C1 segment of cervical spinal cord (tissue), 14 donors: ENCODE measurements around the gene COL6A2.
A peak's percentile ranks its signal among the peaks of the same experiment; 100 is the strongest.
"Not testable (repeated sequence)": the region's sequence is repeated elsewhere in the genome, so short reads cannot be mapped to it uniquely, and the experiment has no call there.

ENCODE experiments used
- DNase-seq, 14 donors: peaks; one replicate each; lab custom pipeline; 2025; lab: John Stamatoyannopoulos, UW

Gene COL6A2

GRCh38 chr21:46141767-46142581, 44.1 kb downstream of the COL6A2 start:
- DNase-seq = no peak

DNA sequence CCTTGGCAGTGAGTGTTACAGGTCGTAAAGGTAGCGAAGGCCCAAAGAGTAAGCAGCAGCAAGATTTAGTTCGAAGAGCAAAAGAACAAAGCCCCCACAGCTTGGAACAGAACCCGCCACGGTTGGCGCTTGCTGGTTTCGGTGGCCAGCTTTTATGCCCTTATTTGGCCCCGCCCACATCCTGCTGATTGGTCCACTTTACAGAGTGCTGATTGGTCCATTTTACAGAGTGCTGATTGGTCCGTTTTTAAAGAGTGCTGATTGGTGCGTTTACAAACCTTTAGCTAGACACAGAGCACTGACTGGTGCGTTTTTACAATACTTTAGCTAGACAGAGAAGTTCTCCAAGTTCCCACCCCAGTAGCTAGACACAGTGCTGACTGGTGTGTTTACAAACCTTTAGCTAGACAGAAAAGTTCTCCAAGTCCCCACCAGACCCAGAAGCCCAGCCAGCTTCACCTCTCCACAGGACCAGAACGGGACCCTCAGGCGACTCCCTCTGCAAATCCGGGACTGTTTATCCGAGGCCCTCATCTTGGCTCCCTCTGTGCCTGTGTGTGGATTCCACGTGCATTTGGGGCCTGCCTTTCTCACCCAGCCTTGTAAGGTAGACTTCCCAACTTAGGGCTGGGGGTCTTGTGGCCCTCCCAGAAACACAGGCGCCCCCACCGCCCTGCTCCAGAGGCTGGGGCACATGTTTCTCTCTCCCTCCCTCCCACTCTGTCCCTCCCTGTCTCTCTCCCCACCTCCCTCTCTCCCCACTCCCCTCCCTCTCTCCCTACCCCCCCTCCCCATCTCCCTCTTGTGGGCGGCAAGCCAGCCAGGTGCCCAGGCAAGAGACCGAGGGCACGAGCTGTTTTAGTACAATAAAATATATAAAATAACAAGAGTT, 44.9 kb downstream of the COL6A2 start:
- DNase-seq = no peak

GRCh38 chr21:46144464-46145070, 46.7 kb downstream of the COL6A2 start:
- DNase-seq = peak in 1 of 14 donors; percentile 8

DNA sequence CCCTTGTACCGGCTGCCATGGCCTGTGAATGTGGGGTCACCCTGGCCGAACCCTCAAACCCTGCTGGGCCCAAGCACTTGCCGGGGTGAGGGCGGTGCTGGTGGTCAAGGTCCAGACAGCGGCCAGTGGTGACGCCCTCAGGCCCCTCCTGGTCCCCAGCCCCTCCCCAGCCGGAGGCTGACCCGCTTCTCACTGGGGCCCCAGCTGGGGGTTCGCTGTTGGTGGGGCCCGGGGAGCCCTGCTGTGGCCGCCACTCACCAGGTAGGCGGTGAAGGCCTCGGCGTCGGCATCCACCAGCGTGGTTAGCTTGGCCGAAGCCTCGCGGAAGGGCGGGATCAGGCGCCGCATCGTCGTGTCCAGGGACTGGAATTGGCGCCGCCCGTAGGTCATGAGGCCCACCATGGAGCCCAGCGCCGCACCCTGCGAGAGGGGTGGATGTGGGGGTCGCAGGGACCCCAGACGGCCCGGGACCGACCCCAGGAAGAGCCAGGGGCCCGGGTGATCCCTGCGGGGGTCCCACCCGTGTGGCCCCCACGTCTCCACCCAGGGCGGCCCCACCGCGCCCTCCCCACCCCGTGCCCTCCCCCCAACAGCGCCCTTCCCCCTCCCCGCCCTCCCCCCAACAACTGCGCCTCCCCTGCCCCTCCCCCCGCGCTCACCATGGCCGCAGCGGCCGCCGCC, 47.4 kb downstream of the COL6A2 start:
- DNase-seq = no peak

- DNase-seq = no peak
These were observed 48.2 kb downstream of the COL6A2 start for GRCh38 chr21:46145840-46146691.

GRCh38 chr21:46146856-46147255, 48.9 kb downstream of the COL6A2 start:
- no peak for DNase-seq

DNA sequence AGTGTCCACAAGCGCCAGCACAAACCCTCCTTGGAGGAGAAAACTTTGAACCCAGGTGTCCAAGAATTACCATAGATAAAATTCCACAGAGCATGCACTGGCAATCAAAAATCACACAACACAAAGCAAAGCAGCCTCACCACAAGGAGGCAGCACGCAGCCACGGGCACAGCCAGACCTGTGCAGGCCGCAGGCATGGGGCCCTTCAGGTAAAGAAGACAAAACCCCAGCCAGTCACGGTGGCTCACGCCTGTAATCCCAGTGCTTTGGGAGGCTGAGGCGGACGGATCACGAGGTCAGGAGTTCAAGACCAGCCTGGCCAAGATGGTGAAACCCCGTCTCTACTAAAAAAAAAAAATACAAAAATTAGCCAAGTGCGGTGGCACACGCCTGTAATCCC, 49.5 kb downstream of the COL6A2 start:
- DNase-seq = not testable (repeated sequence)

- no peak for DNase-seq
These were observed 50.2 kb downstream of the COL6A2 start for GRCh38 chr21:46148106-46148505.

DNA sequence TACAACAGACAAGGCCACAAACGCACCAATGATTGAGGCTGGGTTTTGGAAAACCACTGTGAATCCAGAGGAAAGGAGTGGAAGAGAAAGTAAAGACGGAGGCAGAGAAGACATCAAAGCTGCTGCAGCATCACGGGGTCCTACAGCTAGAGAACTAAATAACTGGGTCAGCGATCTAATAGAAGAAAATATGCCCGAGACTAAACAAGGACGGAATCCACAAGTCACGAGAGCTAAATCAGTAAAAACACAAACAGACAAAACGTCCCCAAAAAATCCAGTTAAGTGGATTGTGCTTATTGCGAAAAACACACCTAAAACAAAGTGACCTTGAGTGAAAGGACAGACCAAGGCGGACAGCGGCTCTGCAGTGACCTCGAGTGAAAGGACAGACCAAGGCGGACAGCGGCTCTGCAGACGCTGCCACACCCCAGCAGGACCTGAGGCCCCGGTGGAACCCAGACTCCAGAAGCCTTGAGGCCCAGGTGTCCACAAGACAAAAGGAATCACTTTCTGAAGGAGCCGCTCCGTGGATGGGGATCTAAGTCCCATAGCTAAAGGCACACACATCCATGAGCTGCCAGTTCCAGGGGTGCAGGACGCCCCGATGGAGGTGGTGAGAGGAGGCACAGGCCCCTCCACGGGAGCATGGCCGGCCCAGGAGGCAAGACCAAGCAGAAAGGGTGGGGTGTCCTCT, 51.4 kb downstream of the COL6A2 start:
- no peak for DNase-seq

DNA sequence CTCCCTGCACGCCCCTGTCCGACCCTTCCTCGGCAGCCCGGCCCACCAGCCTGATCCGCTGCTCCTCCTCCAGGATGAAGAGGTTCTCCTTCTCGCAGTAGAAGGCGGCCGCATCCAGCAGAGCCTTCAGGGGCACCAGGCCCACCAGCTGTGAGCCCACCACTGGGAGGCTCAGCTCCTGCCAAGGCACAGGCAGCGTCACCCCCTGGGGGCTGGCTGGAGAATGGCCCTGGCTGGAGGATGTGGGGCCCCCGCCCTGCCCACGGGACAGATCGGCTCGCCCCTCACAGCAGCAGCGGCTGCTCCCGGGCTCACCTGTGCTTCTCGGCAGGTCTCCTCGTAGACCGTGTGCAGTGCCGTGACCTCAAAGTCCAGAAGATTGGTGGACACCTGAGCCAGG, 52.2 kb downstream of the COL6A2 start:
- DNase-seq = no peak

GRCh38 chr21:46150491-46151121, 52.7 kb downstream of the COL6A2 start:
- no peak for DNase-seq

- DNase-seq = no peak
These were observed 53.5 kb downstream of the COL6A2 start for GRCh38 chr21:46151261-46151988.

DNA sequence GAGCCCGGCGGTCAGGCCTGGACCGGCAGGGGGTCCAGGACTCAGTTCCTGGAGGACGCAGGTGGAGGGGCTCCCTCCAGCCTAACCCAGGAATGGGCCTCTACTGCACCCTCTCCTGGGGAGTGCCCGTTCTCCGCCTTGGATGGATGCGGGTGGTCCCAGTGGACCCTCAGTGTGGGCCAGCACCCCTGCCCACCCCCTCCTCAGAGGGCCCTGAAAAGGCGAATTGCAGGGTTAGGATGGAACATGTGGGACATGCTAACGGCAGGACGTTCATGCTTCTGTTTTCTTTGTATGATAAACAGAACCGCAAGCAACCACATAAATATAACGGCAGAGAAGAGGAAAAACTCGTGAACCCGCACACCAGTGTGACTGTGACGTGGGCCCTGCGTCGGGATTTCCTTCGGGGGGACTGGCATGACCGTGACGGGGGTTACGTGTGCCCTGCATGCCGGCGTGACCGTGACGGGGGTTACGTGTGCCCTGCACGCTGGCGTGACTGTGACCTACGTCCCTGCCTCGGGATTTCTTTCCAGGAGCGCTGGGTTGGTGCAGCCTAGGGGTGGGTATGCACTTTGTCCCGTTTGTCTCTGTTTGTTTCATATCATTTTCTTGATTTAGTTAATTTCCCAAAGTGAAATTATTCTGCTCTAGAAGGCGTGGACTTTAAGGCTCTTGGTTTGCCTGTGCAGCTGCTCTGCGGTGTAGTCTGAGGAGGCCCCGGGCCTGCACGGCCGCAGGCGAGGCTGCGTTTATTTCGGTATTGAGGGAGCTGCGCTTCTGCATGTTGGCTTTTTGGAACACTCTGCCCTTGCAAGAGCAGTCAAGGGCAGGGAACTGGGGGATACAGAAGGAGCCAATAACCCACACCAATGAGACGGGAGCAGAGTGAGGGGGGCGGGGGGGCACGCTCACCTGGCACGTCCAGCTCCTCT, 54.3 kb downstream of the COL6A2 start:
- no peak for DNase-seq

DNA sequence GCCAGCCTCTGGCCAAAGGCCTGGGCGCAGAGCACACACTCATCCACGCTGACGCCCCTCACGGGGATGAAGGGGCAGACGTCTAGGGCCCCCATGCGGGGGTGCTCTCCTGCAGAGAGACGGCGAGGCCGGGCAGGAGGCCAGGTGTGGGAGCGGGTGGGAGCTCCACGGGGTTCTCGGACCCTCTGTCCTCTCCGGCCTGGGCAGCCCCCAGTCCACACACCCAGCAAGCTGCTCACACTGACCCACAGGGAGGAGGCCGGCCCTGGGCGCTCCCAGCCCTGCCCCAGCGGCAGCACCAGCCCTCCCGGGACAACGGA, 55.0 kb downstream of the COL6A2 start:
- DNase-seq = no peak

DNA sequence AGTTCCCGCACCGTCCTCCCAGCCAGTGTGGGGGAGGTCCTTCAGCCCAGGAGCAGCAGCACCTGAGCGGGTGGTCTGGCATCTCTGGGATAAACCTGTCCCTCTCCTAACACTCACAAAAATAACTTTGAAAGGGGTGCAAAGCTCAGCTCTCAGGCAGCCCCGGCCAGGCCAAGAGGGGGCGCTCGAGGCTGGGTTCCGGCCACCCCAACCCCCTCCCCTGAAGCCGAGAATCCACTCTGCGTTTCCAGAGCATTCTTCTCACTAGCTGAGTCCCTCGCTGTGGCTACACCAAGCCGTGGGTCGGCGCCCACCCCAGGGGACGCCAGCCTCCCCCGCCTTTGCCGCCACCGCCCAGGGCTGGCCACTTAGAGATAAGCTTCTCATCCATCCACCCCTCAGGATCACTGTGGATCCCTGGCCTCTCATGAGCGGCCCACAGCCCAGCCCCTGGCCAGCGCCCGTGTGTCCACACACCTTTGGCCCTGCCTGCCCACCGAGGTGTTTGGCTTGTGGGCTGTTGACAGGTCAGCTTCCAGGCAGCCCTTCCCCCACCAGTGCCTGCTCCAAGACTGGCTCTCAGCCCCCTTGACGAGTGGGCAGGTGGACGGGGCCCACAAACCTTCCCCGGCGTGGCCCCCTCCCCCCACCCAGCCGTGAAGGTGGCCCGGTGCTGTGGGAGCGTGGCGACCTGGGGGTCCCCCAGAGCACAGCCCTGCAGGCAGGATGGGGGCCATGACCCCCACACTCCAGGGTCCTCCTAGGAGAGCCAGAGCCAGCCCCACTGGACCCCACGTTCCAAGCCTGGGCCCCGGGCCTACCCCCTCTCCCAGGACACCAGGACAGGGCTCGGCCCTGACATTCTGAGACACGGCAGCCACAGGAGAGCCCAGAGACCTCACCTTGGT, 55.6 kb downstream of the COL6A2 start:
- peak in 9 of 14 donors; percentile 6 to 72 (median 32) for DNase-seq

GRCh38 chr21:46154155-46154954, 56.4 kb downstream of the COL6A2 start:
- no peak for DNase-seq
